HG03039 (cell line): ENCODE measurements around the gene ANKRD13C.
"Not testable (repeated sequence)": the region's sequence is repeated elsewhere in the genome, so short reads cannot be mapped to it uniquely, and the experiment has no call there.

Source experiments
- ATAC-seq: cut with Tn5 transposase; IDR thresholded peaks from one replicate; pipeline ENCODE4 v1.9.1; 2021; ENCODE audit warnings: mild to moderate bottlenecking, moderate library complexity; ENCODE audit not compliant: unreplicated experiment

The ANKRD13C gene, protein sequence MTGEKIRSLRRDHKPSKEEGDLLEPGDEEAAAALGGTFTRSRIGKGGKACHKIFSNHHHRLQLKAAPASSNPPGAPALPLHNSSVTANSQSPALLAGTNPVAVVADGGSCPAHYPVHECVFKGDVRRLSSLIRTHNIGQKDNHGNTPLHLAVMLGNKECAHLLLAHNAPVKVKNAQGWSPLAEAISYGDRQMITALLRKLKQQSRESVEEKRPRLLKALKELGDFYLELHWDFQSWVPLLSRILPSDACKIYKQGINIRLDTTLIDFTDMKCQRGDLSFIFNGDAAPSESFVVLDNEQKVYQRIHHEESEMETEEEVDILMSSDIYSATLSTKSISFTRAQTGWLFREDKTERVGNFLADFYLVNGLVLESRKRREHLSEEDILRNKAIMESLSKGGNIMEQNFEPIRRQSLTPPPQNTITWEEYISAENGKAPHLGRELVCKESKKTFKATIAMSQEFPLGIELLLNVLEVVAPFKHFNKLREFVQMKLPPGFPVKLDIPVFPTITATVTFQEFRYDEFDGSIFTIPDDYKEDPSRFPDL

GRCh38 chr1:70354332-70355110 is at the start of gene ANKRD13C:
ANKRD13C (minus strand) TSS chr1:70354722; CDS start chr1:70354408, 314 bp downstream.
- peak; percentile 89 for ATAC-seq

- ATAC-seq: no peak
Measured at GRCh38 chr1:70403759-70404158, 49.2 kb upstream of the ANKRD13C start.

- no peak for ATAC-seq
Measured at GRCh38 chr1:70401974-70402373, 47.5 kb upstream of the ANKRD13C start.

DNA sequence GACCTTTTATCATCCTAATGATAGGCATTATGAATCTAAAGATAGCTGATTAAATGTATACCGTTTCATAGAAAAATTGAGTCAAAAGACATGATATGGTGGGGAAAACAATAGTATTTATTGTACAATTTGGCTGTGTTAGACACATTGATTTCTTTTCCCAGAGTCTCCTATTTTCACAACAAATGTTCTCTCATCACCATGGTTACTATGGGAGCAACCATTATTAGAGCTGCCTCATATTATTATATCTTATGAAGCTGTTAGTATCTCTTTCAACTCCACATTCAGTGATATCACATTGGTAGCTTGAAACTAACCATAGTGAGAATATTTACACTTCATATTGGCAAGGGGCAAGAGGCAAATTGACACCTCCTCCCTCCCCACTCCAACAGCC is 45.8 kb upstream of the ANKRD13C start:
- ATAC-seq: no peak

- ATAC-seq: no peak
Measured at GRCh38 chr1:70397013-70397412, 42.5 kb upstream of the ANKRD13C start.

DNA sequence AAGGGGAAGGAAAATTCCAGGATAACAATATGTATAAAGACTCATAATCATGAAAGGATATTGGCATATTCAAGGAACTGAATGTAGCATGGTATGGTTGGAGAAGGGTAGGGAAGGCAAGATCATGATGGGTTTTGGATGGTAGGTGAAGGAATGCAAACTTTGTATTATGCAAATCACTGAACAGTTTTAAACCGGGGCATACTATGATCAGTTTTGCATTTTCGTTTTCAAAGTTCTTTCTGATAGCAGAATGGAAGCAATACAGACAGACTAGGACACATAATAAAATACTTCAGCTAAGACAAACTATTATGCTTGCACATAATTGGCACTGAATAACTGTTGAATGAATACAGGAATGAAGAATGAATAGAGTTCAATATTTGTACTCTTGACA is 42.1 kb upstream of the ANKRD13C start:
- no peak for ATAC-seq

- no peak for ATAC-seq
Measured at GRCh38 chr1:70392626-70393025, 38.1 kb upstream of the ANKRD13C start.

DNA sequence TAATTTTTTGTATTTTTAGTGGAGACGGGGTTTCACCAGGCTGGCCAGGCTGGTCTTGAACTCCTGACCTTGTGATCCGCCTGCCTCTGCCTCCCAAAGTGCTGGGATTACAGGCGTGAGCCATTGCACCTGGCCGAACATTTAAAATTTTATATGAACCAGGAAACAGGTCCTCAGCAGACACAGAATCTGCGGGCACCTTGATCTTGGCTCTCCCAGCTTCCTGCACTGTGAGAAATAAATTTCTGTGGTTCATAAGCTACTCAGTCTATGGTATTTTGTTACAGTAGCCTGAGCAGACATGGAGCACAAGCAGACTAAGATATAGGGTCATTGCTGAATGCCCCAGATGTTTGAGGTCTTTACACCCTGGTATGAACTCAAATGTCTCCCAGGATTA is 33.0 kb upstream of the ANKRD13C start:
- ATAC-seq: no peak

- no peak for ATAC-seq
Measured at GRCh38 chr1:70386121-70386520, 31.6 kb upstream of the ANKRD13C start.

GRCh38 chr1:70385477-70385876 is 31.0 kb upstream of the ANKRD13C start:
- no peak for ATAC-seq

DNA sequence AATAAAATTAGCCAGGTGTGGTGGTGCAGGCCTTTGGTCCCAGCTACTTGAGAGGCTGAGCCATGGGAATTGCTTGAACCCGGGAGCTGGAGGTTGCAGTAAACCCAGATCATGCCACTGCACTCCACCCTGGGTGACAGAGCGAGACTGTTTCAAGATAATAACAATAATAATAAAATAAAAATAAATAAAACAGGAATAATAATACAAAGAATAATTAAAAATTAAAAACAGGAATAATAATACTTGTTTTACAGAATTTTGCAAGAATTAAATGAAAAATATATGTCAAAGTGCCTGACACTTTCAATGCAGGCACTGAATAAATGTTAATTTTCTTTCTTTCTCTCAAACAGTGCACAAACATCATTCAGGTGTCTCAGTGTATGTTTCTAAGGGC is 30.0 kb upstream of the ANKRD13C start:
- ATAC-seq: no peak

GRCh38 chr1:70383483-70383882 is 29.0 kb upstream of the ANKRD13C start:
- ATAC-seq: no peak

DNA sequence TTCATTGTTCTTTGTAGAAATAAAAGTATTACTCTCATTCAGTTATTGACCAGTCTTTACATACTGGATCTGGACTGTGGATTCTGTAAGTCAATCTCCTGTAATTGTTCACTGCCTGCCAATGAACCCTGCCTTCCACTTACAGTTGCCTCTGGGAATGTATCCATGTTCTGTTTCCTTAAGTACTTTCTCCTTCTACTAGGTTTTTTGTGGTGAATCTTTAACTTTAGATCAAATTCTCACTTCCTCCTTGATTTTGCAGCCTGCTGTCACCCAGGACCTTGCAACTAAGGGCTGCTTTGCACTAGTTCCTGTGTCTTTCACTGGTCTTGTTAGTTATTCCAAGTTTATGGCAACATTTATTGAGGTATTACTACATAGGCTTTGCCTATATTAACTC is 28.2 kb upstream of the ANKRD13C start:
- ATAC-seq: peak; percentile 58

GRCh38 chr1:70376196-70376595 is 21.7 kb upstream of the ANKRD13C start:
- no peak for ATAC-seq

GRCh38 chr1:70373580-70373979 is 19.1 kb upstream of the ANKRD13C start:
- ATAC-seq: not testable (repeated sequence)

GRCh38 chr1:70372426-70372825 is 17.9 kb upstream of the ANKRD13C start:
- ATAC-seq: no peak

- ATAC-seq: not testable (repeated sequence)
Measured at GRCh38 chr1:70371586-70371985, 17.1 kb upstream of the ANKRD13C start.

GRCh38 chr1:70367397-70367796 is 12.9 kb upstream of the ANKRD13C start:
- ATAC-seq: not testable (repeated sequence)

DNA sequence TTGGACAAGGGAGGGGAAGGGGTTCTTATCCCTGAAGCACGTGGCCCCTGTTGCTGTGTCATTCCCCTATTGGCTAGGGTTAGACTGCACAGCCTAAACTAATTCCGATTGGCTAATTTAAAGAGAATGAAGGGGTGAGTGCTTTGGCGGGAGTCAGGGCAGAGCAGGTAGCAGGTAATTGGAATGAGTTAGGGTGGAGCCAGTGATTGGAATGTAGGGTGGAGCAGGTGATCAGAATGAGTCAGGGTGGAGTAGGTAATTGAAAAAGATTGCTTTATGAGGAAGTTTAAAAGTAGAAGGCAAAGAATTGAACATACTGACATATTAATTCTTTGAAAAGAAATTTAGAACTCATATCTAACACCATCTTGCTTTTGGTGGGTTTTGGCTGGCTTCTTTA is 12.5 kb upstream of the ANKRD13C start:
- not testable (repeated sequence) for ATAC-seq

GRCh38 chr1:70366425-70366952 is 12.0 kb upstream of the ANKRD13C start:
- not testable (repeated sequence) for ATAC-seq

DNA sequence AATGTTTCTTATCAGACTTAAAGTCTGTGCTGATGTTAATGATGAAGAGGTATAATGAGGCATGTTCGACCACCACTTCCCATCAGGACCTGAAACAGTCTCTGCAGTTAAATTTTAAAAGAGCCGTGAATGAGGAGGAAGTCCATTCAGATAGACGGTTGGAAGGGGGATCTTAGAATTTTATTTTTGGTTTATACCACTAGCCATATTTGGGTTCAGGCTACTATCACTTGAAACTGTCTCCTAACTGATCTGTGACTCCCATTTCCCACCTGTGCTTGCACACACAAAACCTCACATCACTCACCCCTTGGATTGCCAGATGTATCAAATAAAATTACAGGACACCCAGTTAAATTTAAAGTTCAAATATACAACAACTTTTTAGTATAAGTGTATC is 9.9 kb upstream of the ANKRD13C start:
- no peak for ATAC-seq
